HepG2 (cell line): ENCODE results near the gene PKP3. TPM values are rescaled to one million over a fixed set of nuclear protein-coding genes. Genes with fewer than 3 reads are reported as not detected.

Experiments used
- ATAC-seq: fragments of 200-7000 bp; cut with Tn5 transposase; 3 replicates; pipeline ENCODE4 v1.9.1; 2020; ENCODE audit warnings: mild to moderate bottlenecking, moderate library complexity
- BruUV-seq: library from RNA; stranded (reverse); fragments of 400-500 nt; replicated peaks from 2 replicates; lab custom pipeline; 2021; lab: Mats Ljungman, UMichigan
- CTCF ChIA-PET: fragments of 300-600 bp; formaldehyde crosslinking; extraction: SDS; loops from one replicate; lab custom pipeline; 2021; ENCODE audit warnings: low total read pairs, inconsistent platforms, low intra/inter-chr PET ratio; lab: Yijun Ruan, JAX
- POLR2A ChIA-PET: fragments of 350-600 bp; sonication (Branson Sonifier 250); formaldehyde crosslinking; loops from one replicate; lab custom pipeline; 2020; ENCODE audit warnings: antibody characterized with exemption, inconsistent platforms; lab: Yijun Ruan, JAX
- DNase-seq: peaks from one replicate; pipeline ENCODE4 v3.0.0-alpha.2; 2015; ENCODE audit warnings: low spot score
- FAIRE-seq: peaks from 3 replicates; lab custom pipeline; 2011; peaks lifted over from hg19 to GRCh38; lab: Jason Lieb, UNC
- H2AFZ ChIP-seq: one replicate; pipeline ENCODE4 v1.6.1; 2011; ENCODE audit warnings: low read length, inconsistent platforms
- H3K27ac ChIP-seq: fragments of 300-600 bp; 3 replicates; pipeline ENCODE4 v1.8.0; 2011; ENCODE audit warnings: mixed run types, mild to moderate bottlenecking, mixed read lengths, low read length, inconsistent platforms; ENCODE audit not compliant: insufficient read depth; ENCODE audit errors: extremely low read length
- H3K27me3 ChIP-seq, 2 experiments: fragments of 200-600 bp in 1 of 2; 2 replicates in 1 of 2; 3 replicates in 1 of 2; pipeline versions ENCODE4 v1.6.0 to v1.8.0; 2011; ENCODE audit warnings: low read length in 2 of 2, mild to moderate bottlenecking in 2 of 2, moderate library complexity in 2 of 2, inconsistent platforms in 1 of 2; ENCODE audit not compliant: insufficient read depth in 2 of 2, control insufficient read depth in 1 of 2
- H3K36me3 ChIP-seq, 2 experiments: fragments of 200-600 bp in 1 of 2; replicated peaks in 1 of 2; 2 replicates in 1 of 2; 3 replicates in 1 of 2; pipeline versions ENCODE4 v1.5.1 to v1.8.0; 2011; ENCODE audit warnings: low read length in 2 of 2, inconsistent platforms in 1 of 2; ENCODE audit not compliant: insufficient read depth in 2 of 2, control insufficient read depth in 1 of 2
- H3K4me1 ChIP-seq: 2 replicates; pipeline ENCODE4 v1.5.1; 2012; ENCODE audit warnings: low read length, inconsistent platforms; ENCODE audit not compliant: insufficient read depth
- H3K4me2 ChIP-seq: 2 replicates; pipeline ENCODE4 v1.6.0; 2011; ENCODE audit warnings: low read depth, low read length, inconsistent platforms
- H3K4me3 ChIP-seq, 3 experiments: fragments of 200-600 bp in 1 of 3; sonication (generic), shearing (Covaris generic) in 1 of 3; replicated peaks in 1 of 3; 2 replicates each; pipeline ENCODE4 v1.5.1; 2011 to 2016; ENCODE audit warnings: low read length in 3 of 3, inconsistent platforms in 2 of 3, low read depth in 2 of 3, mild to moderate bottlenecking in 2 of 3, control low read depth in 1 of 3, mixed read lengths in 1 of 3; ENCODE audit not compliant: insufficient read depth in 1 of 3
- H3K79me2 ChIP-seq: one replicate; pipeline ENCODE4 v1.6.1; 2011; ENCODE audit warnings: low read length, inconsistent platforms; ENCODE audit not compliant: insufficient read depth
- H3K9ac ChIP-seq: 2 replicates; pipeline ENCODE4 v1.6.0; 2011; ENCODE audit warnings: mild to moderate bottlenecking, low read depth, low read length, inconsistent platforms; ENCODE audit not compliant: insufficient read depth
- H3K9me3 ChIP-seq: 2 replicates; pipeline ENCODE4 v1.5.1; 2012; ENCODE audit warnings: mild to moderate bottlenecking, low read length
- H4K20me1 ChIP-seq: 2 replicates; pipeline ENCODE4 v1.6.0; 2011; ENCODE audit warnings: inconsistent platforms, mild to moderate bottlenecking, low read length, moderate library complexity; ENCODE audit not compliant: insufficient read depth
- ASH2L ChIP-seq: fragments of 300-600, 200-600 bp; sonication (generic); IDR thresholded peaks from 2 replicates; pipeline ENCODE4 v1.7.0; 2017; ENCODE audit warnings: low read depth, mild to moderate bottlenecking, moderate library complexity, mixed read lengths, low read length; ENCODE audit not compliant: insufficient read length
- BRD4 ChIP-seq: sonication (generic); formaldehyde crosslinking; IDR thresholded peaks from 2 replicates; pipeline ENCODE4 v1.4.0; 2020; ENCODE audit warnings: missing genetic modification reagents
- FOSL2 ChIP-seq: sonication (generic); formaldehyde crosslinking; IDR thresholded peaks from 2 replicates; pipeline ENCODE4 v1.4.0; 2020; ENCODE audit warnings: missing genetic modification reagents
- HNRNPL ChIP-seq: fragments of 200-400 bp; formaldehyde crosslinking; IDR thresholded peaks from 2 replicates; pipeline ENCODE4 v1.6.1; 2017; ENCODE audit warnings: mild to moderate bottlenecking, low read depth, low read length
- PHF21A ChIP-seq: sonication (generic); formaldehyde crosslinking; IDR thresholded peaks from 2 replicates; pipeline ENCODE4 v1.5.0; 2020; ENCODE audit warnings: mild to moderate bottlenecking, missing genetic modification reagents
- SIN3A ChIP-seq: IDR thresholded peaks from 2 replicates; pipeline ENCODE4 v1.6.1; 2011; ENCODE audit warnings: low read depth, mild to moderate bottlenecking, control low read depth, low read length, borderline replicate concordance
- ZBTB21 ChIP-seq: sonication (generic); formaldehyde crosslinking; IDR thresholded peaks from 2 replicates; pipeline ENCODE4 v1.4.0; 2020; ENCODE audit warnings: missing genetic modification reagents
- ZBTB7B ChIP-seq: sonication (generic); formaldehyde crosslinking; IDR thresholded peaks from 2 replicates; pipeline ENCODE4 v1.4.0; 2020; ENCODE audit warnings: missing genetic modification reagents
- ZFP1 ChIP-seq: IDR thresholded peaks from 2 replicates; pipeline ENCODE4 v1.6.1; 2016
- ZMYM2 ChIP-seq: sonication (generic); formaldehyde crosslinking; IDR thresholded peaks from 2 replicates; pipeline ENCODE4 v1.8.0; 2022; ENCODE audit warnings: mild to moderate bottlenecking, missing genetic modification reagents
- ZMYM3 ChIP-seq: sonication (generic); formaldehyde crosslinking; IDR thresholded peaks from 2 replicates; pipeline ENCODE4 v1.5.1; 2020; ENCODE audit warnings: mild to moderate bottlenecking, missing genetic modification reagents
- ZNF451 ChIP-seq: sonication (generic); formaldehyde crosslinking; IDR thresholded peaks from 2 replicates; pipeline ENCODE4 v1.5.0; 2020; ENCODE audit warnings: mild to moderate bottlenecking, missing genetic modification reagents
- ZNF562 ChIP-seq: sonication (generic); formaldehyde crosslinking; IDR thresholded peaks from 2 replicates; pipeline ENCODE4 v1.8.0; 2022; ENCODE audit warnings: missing genetic modification reagents, borderline replicate concordance
- ZNF614 ChIP-seq: IDR thresholded peaks from 2 replicates; pipeline ENCODE4 v1.6.1; 2018; ENCODE audit warnings: missing biosample characterization, missing genetic modification reagents, inconsistent platforms, borderline replicate concordance
- ZNF761 ChIP-seq: sonication (generic); formaldehyde crosslinking; conservative IDR thresholded peaks from 2 replicates; pipeline ENCODE4 v1.4.0; 2020; ENCODE audit warnings: mild to moderate bottlenecking, missing genetic modification reagents
- WGBS: methylation state at CpG from one replicate; pipeline ENCODE4 v1.1.6; 2017; ENCODE audit warnings: low lambda C conversion rate; 5-methylcytosine and 5-hydroxymethylcytosine counted together
- in situ Hi-C: cut with HindIII; loops from 2 replicates; pipeline ENCODE4 v1.10.0; 2017; ENCODE audit warnings: low pct_unique_long_range_greater_than_20kb; ENCODE audit not compliant: extremely low pct_ligation_motif_present
- intact Hi-C: fragments of 100-400 bp; cut with micrococcal nuclease; formaldehyde crosslinking; loops from one replicate; pipeline ENCODE4 v1.10.0; 2022; ENCODE audit not compliant: unreplicated experiment
- polyA plus RNA-seq, 8 experiments: library from polyadenylated mRNA; depleted of rRNA in 3 of 8; stranded (reverse) in 7 of 8; unstranded in 1 of 8; fragments of >200 nt; fragmentation: Illumina TruSeq in 4 of 8; extraction: Trizol in 4 of 8; gene quantifications; 2 replicates each; pipeline versions ENCODE4 v1.2.1 to v1.2.3, GENCODE V29; 2011 to 2016; ENCODE audit warnings: low read depth in 4 of 8, missing spikeins in 1 of 8, mixed read lengths in 1 of 8; ENCODE audit not compliant: insufficient read depth in 1 of 8
- total RNA-seq, 5 experiments: library from RNA; depleted of rRNA; stranded (reverse); fragments of >200 nt; fragmentation: Illumina TruSeq; extraction: Trizol; gene quantifications; 2 replicates each; pipeline ENCODE4 v1.2.3, GENCODE V29; 2016; ENCODE audit warnings: low read depth in 1 of 5
- TF ChIP-seq, protein P1 (sequence below): sonication (generic); formaldehyde crosslinking; IDR thresholded peaks from 2 replicates; pipeline ENCODE4 v1.5.0; 2020; ENCODE audit warnings: missing genetic modification reagents, mild to moderate bottlenecking, borderline replicate concordance
- TF ChIP-seq, protein P2 (sequence below): sonication (generic); formaldehyde crosslinking; IDR thresholded peaks from 2 replicates; pipeline ENCODE4 v1.4.0; 2020; ENCODE audit warnings: mild to moderate bottlenecking, missing genetic modification reagents
- TF ChIP-seq, protein P3 (sequence below): sonication (generic); formaldehyde crosslinking; IDR thresholded peaks from 2 replicates; pipeline ENCODE4 v1.4.0; 2020; ENCODE audit warnings: missing genetic modification reagents; ENCODE audit errors: not compliant biosample characterization

PKP3 gene
- total and polyA plus RNA-seq, 2 of the 13 experiments (the other 11 are each of a cell fraction or from before 2014, with no cell fraction given): 18.0 to 28.7 TPM

DNA sequence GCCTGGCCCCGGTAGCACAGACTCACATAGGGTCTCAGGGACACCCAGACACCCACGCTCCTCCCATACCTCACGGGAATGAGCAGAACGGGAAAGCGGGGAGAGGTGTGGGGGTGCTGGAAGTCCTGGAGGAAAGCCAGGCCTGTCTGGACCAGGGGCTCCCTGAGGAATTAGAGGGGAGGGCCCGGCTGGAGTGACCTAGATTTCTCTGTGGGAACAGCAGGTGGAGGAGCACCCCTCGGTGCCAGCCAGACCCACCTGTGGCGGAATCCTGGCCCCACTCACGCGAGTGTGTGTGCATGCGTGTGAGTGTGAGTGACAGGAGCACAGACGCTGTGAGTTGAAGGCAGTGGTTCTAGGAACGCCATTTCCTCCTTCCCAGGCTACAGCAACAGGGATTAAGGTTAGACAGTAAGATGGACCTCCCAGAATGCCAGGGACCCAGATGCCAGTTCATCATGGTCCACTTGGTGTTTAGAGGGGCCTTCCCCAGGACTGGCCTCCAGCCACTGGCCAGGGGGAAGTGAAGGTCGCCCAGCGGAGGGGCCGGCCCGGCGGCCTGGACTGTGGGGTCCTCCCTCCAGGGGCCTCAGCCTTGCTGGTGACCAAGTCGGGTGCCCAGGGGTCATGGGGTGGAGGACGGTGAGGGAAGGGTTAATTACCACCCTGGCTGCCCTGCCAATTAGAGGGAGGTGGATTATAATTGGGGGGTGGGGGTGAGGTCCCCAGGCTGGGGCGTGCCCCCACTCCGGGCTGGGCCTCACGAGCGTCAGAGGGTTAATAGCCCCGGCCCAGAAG lies 1.0 kb downstream of the PKP3 start (continued):
- TF ChIP-seq ZNF761 (0 out of 2 replicates have a peak, but pooled peaks have one; percentile 5), HNRNPL (0 out of 2 replicates have a peak, but pooled peaks have one; percentile 14)

DNA sequence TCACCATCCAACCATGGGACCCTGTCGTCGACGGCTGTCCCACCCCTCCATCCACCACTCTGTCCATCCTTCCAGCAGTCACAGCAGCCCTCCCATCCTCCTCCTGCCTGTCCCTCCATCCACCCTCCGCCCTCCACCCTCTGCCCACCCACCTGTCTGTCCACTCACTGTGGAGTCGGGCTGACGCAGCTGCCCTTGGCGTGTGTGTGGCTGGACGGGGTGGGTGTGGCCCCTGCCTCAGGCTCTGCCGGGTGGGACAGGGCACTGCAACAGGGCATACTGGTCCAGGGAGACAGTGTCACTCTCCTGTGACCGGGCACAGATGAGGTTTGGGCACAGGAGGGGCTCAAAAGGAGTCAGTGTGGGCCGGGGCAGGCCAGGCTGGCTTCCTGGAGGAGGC lies 1.9 kb downstream of the PKP3 start:
- Histone ChIP-seq H3K4me2 (peak overlapping the region; percentile 90), H3K27ac (no peak overlapping the region), H4K20me1 (no peaks in the 10 kb centered on the region), H3K9ac (no peak overlapping the region), H2AFZ (no peak overlapping the region), H3K36me3 (peaks cover 1 to 13% of the 10 kb centered on the region in 2 experiments; a peak in 3 of 5 replicates), H3K4me3 (peak overlapping the region in 1 of 3 experiments; percentile 68; a peak in 2 of 6 replicates), H3K27me3 (peaks cover 0 to 2% of the 10 kb centered on the region in 2 experiments; a peak in 3 of 5 replicates), H3K79me2 (peaks cover 8% of the 10 kb centered on the region), H3K9me3 (no peaks in the 10 kb centered on the region), H3K4me1 (peaks cover 64% of the 10 kb centered on the region)
- ChIA-PET POLR2A (interaction anchor here (1.4 to 2.0 kb wide), 3 partner anchors 11 to 51 kb away, joined by 4 to 19 read pairs (median 6); no protein-coding TSS in a partner anchor), CTCF (interaction anchor here (1.1 to 1.4 kb wide), 2 partner anchors 52 to 55 kb away, joined by 3 to 5 read pairs; no protein-coding TSS in a partner anchor)
- in situ Hi-C loops (no loop called here), intact Hi-C loops (no loop called here)
- ATAC-seq (no peak), DNase-seq (no peak), FAIRE-seq (no peak)
- 73% methylated on average over 10 of the region's 11 CpGs for WGBS
- BruUV-seq: no TSS peak
- TF ChIP-seq, protein P1, sequence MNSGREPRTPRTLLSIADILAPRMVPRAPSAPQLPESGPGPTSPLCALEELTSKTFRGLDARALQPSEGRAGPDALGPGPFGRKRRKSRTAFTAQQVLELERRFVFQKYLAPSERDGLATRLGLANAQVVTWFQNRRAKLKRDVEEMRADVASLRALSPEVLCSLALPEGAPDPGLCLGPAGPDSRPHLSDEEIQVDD (CRISPR knock-in tag): no peak
- TF ChIP-seq SIN3A (no peak), ZNF562 (no peak), BRD4 (CRISPR knock-in tag) (no peak), ZMYM2 (CRISPR knock-in tag) (no peak), PHF21A (CRISPR knock-in tag) (no peak), ZFP1 (CRISPR knock-in tag) (no peak), ZNF451 (CRISPR knock-in tag) (no peak), ZBTB7B (CRISPR knock-in tag) (no peak), ASH2L (no peak), ZNF614 (CRISPR knock-in tag) (no peak), ZMYM3 (no peak), FOSL2 (CRISPR knock-in tag) (no peak), ZBTB21 (CRISPR knock-in tag) (no peak)
- TF ChIP-seq, protein P2, sequence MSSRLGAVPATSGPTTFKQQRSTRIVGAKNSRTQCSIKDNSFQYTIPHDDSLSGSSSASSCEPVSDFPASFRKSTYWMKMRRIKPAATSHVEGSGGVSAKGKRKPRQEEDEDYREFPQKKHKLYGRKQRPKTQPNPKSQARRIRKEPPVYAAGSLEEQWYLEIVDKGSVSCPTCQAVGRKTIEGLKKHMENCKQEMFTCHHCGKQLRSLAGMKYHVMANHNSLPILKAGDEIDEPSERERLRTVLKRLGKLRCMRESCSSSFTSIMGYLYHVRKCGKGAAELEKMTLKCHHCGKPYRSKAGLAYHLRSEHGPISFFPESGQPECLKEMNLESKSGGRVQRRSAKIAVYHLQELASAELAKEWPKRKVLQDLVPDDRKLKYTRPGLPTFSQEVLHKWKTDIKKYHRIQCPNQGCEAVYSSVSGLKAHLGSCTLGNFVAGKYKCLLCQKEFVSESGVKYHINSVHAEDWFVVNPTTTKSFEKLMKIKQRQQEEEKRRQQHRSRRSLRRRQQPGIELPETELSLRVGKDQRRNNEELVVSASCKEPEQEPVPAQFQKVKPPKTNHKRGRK: no peak
- TF ChIP-seq, protein P3, sequence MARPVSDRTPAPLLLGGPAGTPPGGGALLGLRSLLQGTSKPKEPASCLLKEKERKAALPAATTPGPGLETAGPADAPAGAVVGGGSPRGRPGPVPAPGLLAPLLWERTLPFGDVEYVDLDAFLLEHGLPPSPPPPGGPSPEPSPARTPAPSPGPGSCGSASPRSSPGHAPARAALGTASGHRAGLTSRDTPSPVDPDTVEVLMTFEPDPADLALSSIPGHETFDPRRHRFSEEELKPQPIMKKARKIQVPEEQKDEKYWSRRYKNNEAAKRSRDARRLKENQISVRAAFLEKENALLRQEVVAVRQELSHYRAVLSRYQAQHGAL (CRISPR knock-in tag): no peak
